ENCODE data around the gene OBSL1. TPM values are rescaled to one million over a fixed set of nuclear protein-coding genes. Genes with fewer than 3 reads are reported as not detected.
A peak's percentile ranks its signal among the peaks of the same experiment; 100 is the strongest.

The OBSL1 gene
- total RNA-seq, 5 donors from 2014 or later (not counting 1 experiment from before 2014, with no cell fraction given) = 1.2 to 2.4 (median 1.2) TPM

- CTCF ChIA-PET = interaction anchor here (0.5 to 2.8 kb wide), 38 partner anchors 9 to 1744 kb away, joined by 3 to 13 read pairs (median 4); partner anchors contain the start of genes DNPEP (in 1 of the 2) and GMPPA (in 1 of the 2)
These were observed 29.6 kb downstream of the OBSL1 start for GRCh38 chr2:219541611-219542180.

GRCh38 chr2:219540784-219541504, 30.4 kb downstream of the OBSL1 start:
- peak overlapping the region; percentile 46 to 89 (median 84) for H3K4me3 Mint-ChIP-seq
- H3K27me3 Mint-ChIP-seq = peaks cover 0 to under 1% of the 10 kb centered on the region in 2 donors
- Histone ChIP-seq H3K27ac (ENCODE audit: low read length) (no peak overlapping the region), H3K4me1 (ENCODE audit: control insufficient read depth in 1 of 2, extremely low read depth in 1 of 2, insufficient read depth in 2 of 2, low read length in 2 of 2) (peaks cover 10 to 33% of the 10 kb centered on the region in 2 experiments), H3K9me3 (no peaks in the 10 kb centered on the region), H3K4me3 (ENCODE audit: control insufficient read depth in 1 of 2, extremely low read depth in 1 of 2, low read length in 1 of 2) (no peak overlapping the region), H3K36me3 (ENCODE audit: control insufficient read depth in 2 of 2, extremely low read depth in 1 of 2, insufficient read depth in 1 of 2, low read length in 1 of 2) (peaks cover 0 to 12% of the 10 kb centered on the region in 2 donors), H3K27me3 (replicated peaks in 1 of 2; ENCODE audit: control insufficient read depth in 2 of 2, extremely low read depth in 1 of 2, insufficient read depth in 2 of 2, low read length in 1 of 2) (peaks cover 0 to 22% of the 10 kb centered on the region in 2 experiments)
- DNase-seq (no peak), ATAC-seq (replicated peaks in 1 of 4) (no peak)
- POLR2A ChIA-PET = no interaction called here
- WGBS (ENCODE audit: insufficient coverage) = 89% methylated on average over 5 of the region's 12 CpGs
- no peak overlapping the region for H3K27ac Mint-ChIP-seq
- CTCF ChIA-PET = interaction anchor here (0.5 to 2.8 kb wide), 37 partner anchors 9 to 154 kb away, joined by 3 to 13 read pairs (median 4); partner anchors contain the start of genes DNPEP (in 1 of the 2) and GMPPA (in 1 of the 2)
- H3K4me1 Mint-ChIP-seq = peaks cover 24 to 28% (median 27%) of the 10 kb centered on the region in 3 donors
- no peaks in the 10 kb centered on the region for H3K9me3 Mint-ChIP-seq
- no peaks in the 10 kb centered on the region for H3K36me3 Mint-ChIP-seq

More at GRCh38 chr2:219541611-219542180, 29.6 kb downstream of the OBSL1 start:
- peaks cover 10 to 33% of the 10 kb centered on the region in 2 experiments for H3K4me1 ChIP-seq (ENCODE audit: control insufficient read depth in 1 of 2, extremely low read depth in 1 of 2, insufficient read depth in 2 of 2, low read length in 2 of 2)
- H3K4me3 ChIP-seq (ENCODE audit: control insufficient read depth in 1 of 2, extremely low read depth in 1 of 2, low read length in 1 of 2) = peak overlapping the region; percentile 57 to 71
- no peaks in the 10 kb centered on the region for H3K36me3 Mint-ChIP-seq
- WGBS (ENCODE audit: insufficient coverage) = under 1% methylated on average over 44 of the region's 48 CpGs
- POLR2A ChIA-PET = no interaction called here
- DNase-seq (peak; percentile 65 to 92 (median 80)), ATAC-seq (replicated peaks in 1 of 4) (peak; percentile 37 to 45 (median 40))
- no peak overlapping the region for H3K27ac ChIP-seq (ENCODE audit: low read length)
- no peaks in the 10 kb centered on the region for H3K9me3 Mint-ChIP-seq
- peaks cover 24 to 28% (median 27%) of the 10 kb centered on the region in 3 donors for H3K4me1 Mint-ChIP-seq
- H3K27me3 ChIP-seq (replicated peaks in 1 of 2; ENCODE audit: control insufficient read depth in 2 of 2, extremely low read depth in 1 of 2, insufficient read depth in 2 of 2, low read length in 1 of 2) = peaks cover 4 to 14% of the 10 kb centered on the region in 2 experiments
- H3K9me3 ChIP-seq = no peaks in the 10 kb centered on the region
- H3K36me3 ChIP-seq (ENCODE audit: control insufficient read depth in 2 of 2, extremely low read depth in 1 of 2, insufficient read depth in 1 of 2, low read length in 1 of 2) = peaks cover 0 to 12% of the 10 kb centered on the region in 2 donors
- peak overlapping the region; percentile 78 to 89 (median 84) for H3K4me3 Mint-ChIP-seq
- H3K27me3 Mint-ChIP-seq = peaks cover 0 to 4% of the 10 kb centered on the region in 2 donors
- no peak overlapping the region for H3K27ac Mint-ChIP-seq

GRCh38 chr2:219539926-219540678, 31.2 kb downstream of the OBSL1 start:
- ChIA-PET POLR2A (no interaction called here), CTCF (interaction anchor here (0.6 to 2.8 kb wide), 14 partner anchors 10 to 105 kb away, joined by 3 to 13 read pairs (median 4); partner anchors contain the start of gene GMPPA (in 1 of the 2))
- no peak overlapping the region for H3K27ac Mint-ChIP-seq
- DNase-seq (no peak), ATAC-seq (replicated peaks in 1 of 4) (no peak)
- H3K27me3 ChIP-seq (replicated peaks in 1 of 2; ENCODE audit: control insufficient read depth in 2 of 2, extremely low read depth in 1 of 2, insufficient read depth in 2 of 2, low read length in 1 of 2) = peaks cover 0 to 25% of the 10 kb centered on the region in 2 experiments
- H3K27me3 Mint-ChIP-seq = peaks cover 0 to 3% of the 10 kb centered on the region in 2 donors
- H3K9me3 Mint-ChIP-seq = no peaks in the 10 kb centered on the region
- peaks cover 0 to 12% of the 10 kb centered on the region in 2 donors for H3K36me3 ChIP-seq (ENCODE audit: control insufficient read depth in 2 of 2, extremely low read depth in 1 of 2, insufficient read depth in 1 of 2, low read length in 1 of 2)
- no peak overlapping the region for H3K27ac ChIP-seq (ENCODE audit: low read length)
- no peak overlapping the region for H3K4me3 ChIP-seq (ENCODE audit: control insufficient read depth in 1 of 2, extremely low read depth in 1 of 2, low read length in 1 of 2)
- peaks cover 10 to 33% of the 10 kb centered on the region in 2 experiments for H3K4me1 ChIP-seq (ENCODE audit: control insufficient read depth in 1 of 2, extremely low read depth in 1 of 2, insufficient read depth in 2 of 2, low read length in 2 of 2)
- H3K4me3 Mint-ChIP-seq = no peak overlapping the region
- peaks cover 24 to 28% (median 27%) of the 10 kb centered on the region in 3 donors for H3K4me1 Mint-ChIP-seq
- no peaks in the 10 kb centered on the region for H3K9me3 ChIP-seq
- WGBS (ENCODE audit: insufficient coverage) = 94% methylated on average over 46 of the region's 46 CpGs
- H3K36me3 Mint-ChIP-seq = no peaks in the 10 kb centered on the region

- POLR2A ChIA-PET = no interaction called here
- DNase-seq = no peak
These were observed 32.2 kb downstream of the OBSL1 start for GRCh38 chr2:219538956-219539788.

GRCh38 chr2:219538504-219538951, 32.8 kb downstream of the OBSL1 start:
- Histone ChIP-seq H3K9me3 (no peaks in the 10 kb centered on the region), H3K27ac (ENCODE audit: low read length) (no peak overlapping the region), H3K4me1 (ENCODE audit: control insufficient read depth in 1 of 2, extremely low read depth in 1 of 2, insufficient read depth in 2 of 2, low read length in 2 of 2) (peaks cover 10 to 22% of the 10 kb centered on the region in 2 experiments), H3K4me3 (ENCODE audit: control insufficient read depth in 1 of 2, extremely low read depth in 1 of 2, low read length in 1 of 2) (no peak overlapping the region), H3K36me3 (ENCODE audit: control insufficient read depth in 2 of 2, extremely low read depth in 1 of 2, insufficient read depth in 1 of 2, low read length in 1 of 2) (peaks cover 0 to 12% of the 10 kb centered on the region in 2 donors), H3K27me3 (replicated peaks in 1 of 2; ENCODE audit: control insufficient read depth in 2 of 2, extremely low read depth in 1 of 2, insufficient read depth in 2 of 2, low read length in 1 of 2) (peaks cover 0 to 35% of the 10 kb centered on the region in 2 experiments)
- peaks cover 14 to 18% (median 17%) of the 10 kb centered on the region in 3 donors for H3K4me1 Mint-ChIP-seq
- H3K4me3 Mint-ChIP-seq = no peak overlapping the region
- H3K9me3 Mint-ChIP-seq = no peaks in the 10 kb centered on the region
- ChIA-PET CTCF (interaction anchor here (0.6 to 1.2 kb wide), 4 partner anchors 9 to 151 kb away, joined by 3 to 4 read pairs (median 3); no protein-coding TSS in a partner anchor), POLR2A (no interaction called here)
- no peak overlapping the region for H3K27ac Mint-ChIP-seq
- no peak for ATAC-seq (replicated peaks in 1 of 4)
- no peaks in the 10 kb centered on the region for H3K36me3 Mint-ChIP-seq
- no peak for DNase-seq
- H3K27me3 Mint-ChIP-seq = peaks cover 0 to 7% of the 10 kb centered on the region in 2 donors
- WGBS (ENCODE audit: insufficient coverage) = 100% methylated on average over 1 of the region's 6 CpGs

More at GRCh38 chr2:219538956-219539788, 32.2 kb downstream of the OBSL1 start:
- H3K9me3 Mint-ChIP-seq = no peaks in the 10 kb centered on the region
- peaks cover 15 to 19% (median 19%) of the 10 kb centered on the region in 3 donors for H3K4me1 Mint-ChIP-seq
- WGBS (ENCODE audit: insufficient coverage) = 91% methylated on average over 26 of the region's 32 CpGs
- no peak overlapping the region for H3K27ac Mint-ChIP-seq
- H3K36me3 Mint-ChIP-seq = no peaks in the 10 kb centered on the region
- no peak for ATAC-seq (replicated peaks in 1 of 4)
- no peak overlapping the region for H3K4me3 Mint-ChIP-seq
- CTCF ChIA-PET = interaction anchor here (0.6 to 1.0 kb wide), 4 partner anchors 9 to 65 kb away, joined by 3 to 4 read pairs (median 3); no protein-coding TSS in a partner anchor
- peaks cover 0 to 3% of the 10 kb centered on the region in 2 donors for H3K27me3 Mint-ChIP-seq
- Histone ChIP-seq H3K9me3 (no peaks in the 10 kb centered on the region), H3K27me3 (replicated peaks in 1 of 2; ENCODE audit: control insufficient read depth in 2 of 2, extremely low read depth in 1 of 2, insufficient read depth in 2 of 2, low read length in 1 of 2) (peaks cover 0 to 34% of the 10 kb centered on the region in 2 experiments), H3K27ac (ENCODE audit: low read length) (no peak overlapping the region), H3K4me1 (ENCODE audit: control insufficient read depth in 1 of 2, extremely low read depth in 1 of 2, insufficient read depth in 2 of 2, low read length in 2 of 2) (peaks cover 10 to 28% of the 10 kb centered on the region in 2 experiments), H3K36me3 (ENCODE audit: control insufficient read depth in 2 of 2, extremely low read depth in 1 of 2, insufficient read depth in 1 of 2, low read length in 1 of 2) (peaks cover 0 to 12% of the 10 kb centered on the region in 2 donors), H3K4me3 (ENCODE audit: control insufficient read depth in 1 of 2, extremely low read depth in 1 of 2, low read length in 1 of 2) (no peak overlapping the region)

Measured in T-cell (primary cell).